ENCODE results near the gene VILL.

Gene VILL

GRCh38 chr3:38003371-38003816 is 12.8 kb downstream of the VILL start:
- Histone ChIP-seq H3K27me3 (ENCODE audit: insufficient read depth, low read length) (no peaks in the 10 kb centered on the region), H3K4me3 (ENCODE audit: low read depth, low read length, poor library complexity, severe bottlenecking) (no peak overlapping the region), H3K36me3 (ENCODE audit: insufficient read depth, low read length) (peaks cover 22% of the 10 kb centered on the region; the same call in 1 of the 2 replicates), H3F3A (ENCODE audit: insufficient read depth, low read length) (no peaks in the 10 kb centered on the region), H2AFZ (ENCODE audit: low read length) (no peak overlapping the region), H3K9me3 (ENCODE audit: low read length) (no peaks in the 10 kb centered on the region), H3K9ac (ENCODE audit: low read length) (no peak overlapping the region), H3K4me1 (ENCODE audit: insufficient read depth, low read length, severe bottlenecking) (peaks cover 16% of the 10 kb centered on the region), H3K79me2 (ENCODE audit: insufficient read depth, low read length) (no peaks in the 10 kb centered on the region), H3K4me2 (ENCODE audit: low read length) (no peak overlapping the region), H4K20me1 (ENCODE audit: insufficient read depth, low read length) (no peaks in the 10 kb centered on the region), H3K27ac (ENCODE audit: low read depth, low read length, poor library complexity, severe bottlenecking) (no peak overlapping the region), H3K9me2 (ENCODE audit: low read depth, low read length) (no peaks in the 10 kb centered on the region)
- TF ChIP-seq CTCF (IDR thresholded peaks at IDR 0.05; ENCODE audit: low read length) = peak; percentile 96
- TF ChIP-seq EZH2 (IDR thresholded peaks at IDR 0.05; ENCODE audit: borderline replicate concordance, low read length) = no peak

GRCh38 chr3:38003817-38004414 is 13.3 kb downstream of the VILL start:
- Histone ChIP-seq H2AFZ (ENCODE audit: low read length) (no peak overlapping the region), H3K9ac (ENCODE audit: low read length) (no peak overlapping the region), H3K4me1 (ENCODE audit: insufficient read depth, low read length, severe bottlenecking) (peaks cover 12% of the 10 kb centered on the region), H3F3A (ENCODE audit: insufficient read depth, low read length) (no peaks in the 10 kb centered on the region), H3K9me3 (ENCODE audit: low read length) (no peaks in the 10 kb centered on the region), H3K27ac (ENCODE audit: low read depth, low read length, poor library complexity, severe bottlenecking) (no peak overlapping the region), H4K20me1 (ENCODE audit: insufficient read depth, low read length) (no peaks in the 10 kb centered on the region), H3K79me2 (ENCODE audit: insufficient read depth, low read length) (no peaks in the 10 kb centered on the region), H3K9me2 (ENCODE audit: low read depth, low read length) (no peaks in the 10 kb centered on the region), H3K36me3 (ENCODE audit: insufficient read depth, low read length) (peaks cover 22% of the 10 kb centered on the region; the same call in 1 of the 2 replicates), H3K4me3 (ENCODE audit: low read depth, low read length, poor library complexity, severe bottlenecking) (no peak overlapping the region), H3K27me3 (ENCODE audit: insufficient read depth, low read length) (no peaks in the 10 kb centered on the region), H3K4me2 (ENCODE audit: low read length) (no peak overlapping the region)
- TF ChIP-seq EZH2 (IDR thresholded peaks at IDR 0.05; ENCODE audit: borderline replicate concordance, low read length) (no peak), CTCF (IDR thresholded peaks at IDR 0.05; ENCODE audit: low read length) (no peak)

GRCh38 chr3:38004415-38005075 is 14.0 kb downstream of the VILL start:
- Histone ChIP-seq H3K27me3 (ENCODE audit: insufficient read depth, low read length) (no peaks in the 10 kb centered on the region), H3K9me3 (ENCODE audit: low read length) (no peaks in the 10 kb centered on the region), H3F3A (ENCODE audit: insufficient read depth, low read length) (no peaks in the 10 kb centered on the region), H3K4me3 (ENCODE audit: low read depth, low read length, poor library complexity, severe bottlenecking) (no peak overlapping the region), H3K27ac (ENCODE audit: low read depth, low read length, poor library complexity, severe bottlenecking) (no peak overlapping the region), H4K20me1 (ENCODE audit: insufficient read depth, low read length) (no peaks in the 10 kb centered on the region), H3K9me2 (ENCODE audit: low read depth, low read length) (no peaks in the 10 kb centered on the region), H3K9ac (ENCODE audit: low read length) (no peak overlapping the region), H3K36me3 (ENCODE audit: insufficient read depth, low read length) (peaks cover 22% of the 10 kb centered on the region; the same call in 1 of the 2 replicates), H3K79me2 (ENCODE audit: insufficient read depth, low read length) (no peaks in the 10 kb centered on the region), H3K4me1 (ENCODE audit: insufficient read depth, low read length, severe bottlenecking) (peaks cover 7% of the 10 kb centered on the region), H2AFZ (ENCODE audit: low read length) (no peak overlapping the region), H3K4me2 (ENCODE audit: low read length) (no peak overlapping the region; the same call in 1 of the 2 replicates)
- TF ChIP-seq EZH2 (IDR thresholded peaks at IDR 0.05; ENCODE audit: borderline replicate concordance, low read length) (no peak), CTCF (IDR thresholded peaks at IDR 0.05; ENCODE audit: low read length) (peak; percentile 88)

All from OCI-LY1 (cell line).